CD4-positive, CD25-positive, alpha-beta regulatory T cell (primary cell): ENCODE measurements around the gene CD300H. TPM values are rescaled to one million over a fixed set of nuclear protein-coding genes. Genes with fewer than 3 reads are reported as not detected.
"Not testable (repeated sequence)": the region's sequence is repeated elsewhere in the genome, so short reads cannot be mapped to it uniquely, and the experiment has no call there.

Experiments
- ATAC-seq, 2 donors: fragments of 150-1000 bp; cut with Tn5 transposase; one replicate each; pipeline ENCODE4 v1.10.0; 2021; ENCODE audit warnings: low read depth in 2 of 2, moderate number of reproducible peaks in 2 of 2, moderate library complexity in 1 of 2
- DNase-seq, 3 donors: peaks; one replicate each; pipeline versions ENCODE4 v3.0.0 to v3.0.0-alpha.2; 2012 to 2022; ENCODE audit warnings: mixed read lengths in 1 of 3
- H3K27ac ChIP-seq: one replicate; pipeline ENCODE4 v1.7.0; 2013; ENCODE audit warnings: mild to moderate bottlenecking, low read length; ENCODE audit not compliant: insufficient read depth, poor library complexity, severe bottlenecking
- H3K27me3 ChIP-seq: one replicate; pipeline ENCODE4 v1.7.0; 2013; ENCODE audit warnings: low read length; ENCODE audit not compliant: control insufficient read depth, insufficient read depth
- H3K36me3 ChIP-seq: one replicate; pipeline ENCODE4 v1.7.0; 2013; ENCODE audit warnings: mild to moderate bottlenecking, low read length, moderate library complexity; ENCODE audit not compliant: control insufficient read depth, insufficient read depth
- H3K4me1 ChIP-seq: 2 replicates; pipeline ENCODE4 v1.7.0; 2013; ENCODE audit warnings: mild to moderate bottlenecking, low read length; ENCODE audit not compliant: insufficient read depth, control insufficient read depth, poor library complexity, severe bottlenecking
- H3K4me3 ChIP-seq: one replicate; pipeline ENCODE4 v1.7.0; 2013; ENCODE audit warnings: low read depth, mild to moderate bottlenecking, low read length, moderate library complexity
- H3K9me3 ChIP-seq, 2 experiments: 1 replicate in 1 of 2; 2 replicates in 1 of 2; pipeline ENCODE4 v1.7.0; 2013; ENCODE audit warnings: low read length in 2 of 2, mild to moderate bottlenecking in 1 of 2, moderate library complexity in 1 of 2; ENCODE audit not compliant: control insufficient read depth in 2 of 2
- H3K27ac Mint-ChIP-seq, 3 donors: one replicate each; pipeline ENCODE4 v1.8.0; 2020 to 2022; ENCODE audit warnings: mild to moderate bottlenecking in 3 of 3, mixed read lengths in 3 of 3, moderate library complexity in 2 of 3
- H3K27me3 Mint-ChIP-seq: one replicate; pipeline ENCODE4 v1.8.0; 2022; ENCODE audit warnings: mild to moderate bottlenecking, mixed read lengths
- H3K36me3 Mint-ChIP-seq: one replicate; pipeline ENCODE4 v1.8.0; 2020; ENCODE audit warnings: mixed read lengths
- H3K4me1 Mint-ChIP-seq, 4 donors: one replicate each; pipeline ENCODE4 v1.8.0; 2020 to 2022; ENCODE audit warnings: mixed read lengths in 4 of 4, mild to moderate bottlenecking in 1 of 4
- H3K4me3 Mint-ChIP-seq, 4 donors: one replicate each; pipeline ENCODE4 v1.8.0; 2020 to 2022; ENCODE audit warnings: mild to moderate bottlenecking in 4 of 4, mixed read lengths in 4 of 4, moderate library complexity in 3 of 4
- H3K9me3 Mint-ChIP-seq, 7 donors: one replicate each; pipeline ENCODE4 v1.8.0; 2020 to 2022; ENCODE audit warnings: mixed read lengths in 7 of 7, mild to moderate bottlenecking in 3 of 7, moderate library complexity in 2 of 7
- polyA plus RNA-seq, 4 donors: library from polyadenylated mRNA; unstranded; fragments of 300-500 nt; fragmentation: Illumina TruSeq; gene quantifications; one replicate each; pipeline ENCODE4 v1.2.3, GENCODE V29; 2021
- total RNA-seq: library from RNA; stranded (reverse); gene quantifications from one replicate; pipeline ENCODE4 v1.2.3, GENCODE V29; 2022

The CD300H gene
- total and polyA plus RNA-seq, 5 donors from 2014 or later: 0.37 TPM; not detected in 4

DNA sequence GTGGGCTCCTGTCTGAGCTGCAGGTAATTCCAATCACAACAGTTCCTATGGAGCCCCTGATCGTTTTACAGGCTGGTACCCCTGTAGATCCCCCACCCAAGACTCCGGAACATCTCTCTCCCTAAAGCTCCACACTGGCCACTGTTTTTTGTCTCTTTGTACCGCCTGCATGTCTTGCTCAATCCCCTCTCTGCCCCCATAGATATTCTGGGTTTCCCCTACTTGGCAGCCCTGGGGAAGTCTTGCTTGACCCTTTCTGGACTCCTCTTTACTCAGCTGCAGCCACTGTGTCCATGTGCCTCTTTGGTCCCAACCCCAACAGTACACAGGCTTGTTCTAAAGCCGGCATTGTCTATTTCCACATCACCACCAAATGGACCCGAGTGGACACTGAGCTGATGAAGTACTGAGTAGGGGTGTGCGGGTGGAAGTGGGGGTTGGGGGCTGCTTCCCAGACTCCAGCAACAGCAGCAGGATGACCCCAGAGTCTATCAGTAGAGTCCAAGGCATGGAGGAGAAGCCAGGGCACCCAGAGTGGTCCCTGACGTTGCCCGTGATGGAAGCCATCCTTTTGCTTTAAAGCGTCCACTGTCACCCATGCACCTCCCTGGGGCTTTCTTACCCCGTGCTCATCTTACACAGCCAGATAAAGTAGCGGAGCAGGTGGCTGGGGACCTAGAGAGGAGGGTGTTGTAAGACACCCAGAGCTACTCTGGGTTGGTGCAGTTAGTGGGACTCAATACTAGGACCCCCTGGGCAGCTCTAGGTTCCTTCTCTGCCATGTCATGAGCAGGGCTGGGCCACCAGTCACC, 42.5 kb downstream of the CD300H start:
- ATAC-seq: no peak
- Histone ChIP-seq H3K27me3 (no peaks in the 10 kb centered on the region), H3K27ac (no peak overlapping the region), H3K4me3 (no peak overlapping the region), H3K36me3 (no peaks in the 10 kb centered on the region), H3K9me3 (no peaks in the 10 kb centered on the region), H3K4me1 (no peaks in the 10 kb centered on the region)
- no peaks in the 10 kb centered on the region for H3K4me1 Mint-ChIP-seq
- peaks cover 0 to 3% (median 0%) of the 10 kb centered on the region in 7 donors for H3K9me3 Mint-ChIP-seq
- H3K27ac Mint-ChIP-seq: no peak overlapping the region
- no peak overlapping the region for H3K4me3 Mint-ChIP-seq
- no peak for DNase-seq
- peaks cover 9% of the 10 kb centered on the region for H3K27me3 Mint-ChIP-seq
- no peaks in the 10 kb centered on the region for H3K36me3 Mint-ChIP-seq

DNA sequence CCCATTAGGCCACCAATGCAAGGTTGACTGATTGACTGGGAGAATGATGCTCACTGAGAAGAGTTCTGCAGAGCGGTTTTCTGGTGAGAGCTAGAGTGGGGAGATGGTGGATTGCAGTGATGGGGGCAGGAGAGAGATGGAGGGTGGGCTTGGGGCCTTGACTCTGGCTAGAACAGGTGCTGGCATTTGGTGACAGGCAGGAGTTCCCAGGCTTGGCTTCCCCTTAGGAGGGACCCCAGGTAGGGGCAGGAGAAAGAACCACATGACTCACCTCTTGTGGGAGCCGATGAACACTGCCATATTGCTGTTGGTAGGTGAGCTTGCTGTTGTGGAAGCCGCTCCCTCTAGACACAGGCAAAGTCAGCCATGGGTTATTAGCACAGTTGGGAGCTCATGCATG, 44.0 kb downstream of the CD300H start:
- Histone ChIP-seq H3K9me3 (peaks cover 0 to 2% of the 10 kb centered on the region in 2 experiments), H3K36me3 (no peaks in the 10 kb centered on the region), H3K4me3 (no peak overlapping the region), H3K4me1 (no peaks in the 10 kb centered on the region), H3K27me3 (no peaks in the 10 kb centered on the region), H3K27ac (no peak overlapping the region)
- no peak overlapping the region for H3K4me3 Mint-ChIP-seq
- H3K36me3 Mint-ChIP-seq: no peaks in the 10 kb centered on the region
- peaks cover 0 to 8% (median 3%) of the 10 kb centered on the region in 7 donors for H3K9me3 Mint-ChIP-seq
- ATAC-seq (no peak), DNase-seq (no peak)
- H3K27ac Mint-ChIP-seq: no peak overlapping the region
- peaks cover 16% of the 10 kb centered on the region for H3K27me3 Mint-ChIP-seq
- no peaks in the 10 kb centered on the region for H3K4me1 Mint-ChIP-seq

DNA sequence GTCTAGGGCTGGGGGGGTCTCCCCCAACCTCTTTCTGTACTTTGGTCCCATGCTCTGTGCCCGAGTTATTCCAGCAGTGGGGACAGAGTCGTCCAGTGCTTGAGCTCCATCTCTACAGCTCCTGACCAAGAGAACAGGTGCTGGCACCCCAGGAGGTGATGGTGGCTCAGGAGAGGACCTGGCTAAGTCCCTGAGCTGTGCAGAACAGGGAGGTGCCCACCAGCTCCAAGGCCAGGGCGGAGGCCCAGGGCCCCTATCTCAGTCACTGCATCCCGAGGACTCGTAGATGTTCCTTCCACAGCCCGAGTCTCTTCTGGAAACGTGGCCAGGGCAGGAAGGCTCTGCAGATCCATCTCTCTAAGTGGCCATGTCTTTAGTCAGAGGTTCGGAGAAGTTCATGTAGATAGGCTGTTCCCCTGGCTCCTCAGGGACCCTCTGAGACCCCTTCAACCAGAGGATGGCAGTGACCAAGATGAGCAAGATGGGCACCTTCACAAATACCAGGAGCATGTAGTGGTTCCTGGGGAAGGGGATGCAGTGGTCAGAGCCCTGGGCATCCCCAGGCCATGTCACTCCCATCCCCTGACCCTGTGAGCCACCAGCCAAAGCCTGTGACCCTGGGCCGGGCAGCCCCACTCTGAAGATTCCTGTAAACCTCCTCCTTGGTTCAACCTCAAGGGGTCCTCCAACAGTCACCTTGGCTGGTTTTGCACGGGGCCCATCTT, 44.8 kb downstream of the CD300H start:
- H3K4me3 Mint-ChIP-seq: no peak overlapping the region
- H3K9me3 Mint-ChIP-seq: peaks cover 0 to 12% (median 4%) of the 10 kb centered on the region in 7 donors
- Histone ChIP-seq H3K4me1 (no peaks in the 10 kb centered on the region), H3K36me3 (no peaks in the 10 kb centered on the region), H3K9me3 (peaks cover 0 to 3% of the 10 kb centered on the region in 2 experiments), H3K27ac (no peak overlapping the region), H3K27me3 (no peaks in the 10 kb centered on the region), H3K4me3 (no peak overlapping the region)
- peaks cover 16% of the 10 kb centered on the region for H3K27me3 Mint-ChIP-seq
- DNase-seq (no peak), ATAC-seq (no peak)
- H3K36me3 Mint-ChIP-seq: no peaks in the 10 kb centered on the region
- H3K27ac Mint-ChIP-seq: no peak overlapping the region
- H3K4me1 Mint-ChIP-seq: no peaks in the 10 kb centered on the region

DNA sequence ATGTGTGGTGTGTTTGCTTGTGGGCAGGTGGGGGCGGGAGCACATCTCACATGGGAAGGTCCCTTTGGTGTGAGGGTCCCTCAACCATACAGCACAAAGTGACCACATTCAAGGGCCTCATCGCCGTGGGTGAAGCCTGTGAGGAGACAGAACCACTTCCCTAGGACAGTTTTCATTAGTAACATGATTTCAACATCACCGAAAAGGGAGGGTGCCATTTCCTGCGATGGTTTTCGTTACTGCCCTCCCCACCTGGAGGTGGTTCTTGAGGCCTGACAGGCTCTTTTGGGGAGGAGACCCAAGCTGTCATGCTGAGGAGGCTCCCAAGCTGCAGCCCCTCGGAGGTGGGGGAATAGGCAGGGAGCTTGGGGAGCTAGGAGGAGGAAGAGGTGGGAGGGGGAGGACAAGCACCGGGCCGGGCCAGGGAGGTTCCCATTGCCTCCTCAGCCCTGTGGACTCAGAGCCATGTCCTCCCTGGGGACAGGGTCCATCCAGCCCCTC, 45.6 kb downstream of the CD300H start:
- Mint-ChIP-seq H3K4me3 (no peak overlapping the region), H3K27ac (no peak overlapping the region), H3K9me3 (peaks cover 0 to 12% (median 4%) of the 10 kb centered on the region in 7 donors), H3K36me3 (no peaks in the 10 kb centered on the region), H3K4me1 (no peaks in the 10 kb centered on the region), H3K27me3 (peaks cover 11% of the 10 kb centered on the region)
- H3K4me3 ChIP-seq: no peak overlapping the region
- no peaks in the 10 kb centered on the region for H3K27me3 ChIP-seq
- peaks cover 0 to 3% of the 10 kb centered on the region in 2 experiments for H3K9me3 ChIP-seq
- no peaks in the 10 kb centered on the region for H3K36me3 ChIP-seq
- H3K4me1 ChIP-seq: no peaks in the 10 kb centered on the region
- H3K27ac ChIP-seq: no peak overlapping the region
- DNase-seq (no peak), ATAC-seq (peak in 1 of 2 donors; percentile 8)

DNA sequence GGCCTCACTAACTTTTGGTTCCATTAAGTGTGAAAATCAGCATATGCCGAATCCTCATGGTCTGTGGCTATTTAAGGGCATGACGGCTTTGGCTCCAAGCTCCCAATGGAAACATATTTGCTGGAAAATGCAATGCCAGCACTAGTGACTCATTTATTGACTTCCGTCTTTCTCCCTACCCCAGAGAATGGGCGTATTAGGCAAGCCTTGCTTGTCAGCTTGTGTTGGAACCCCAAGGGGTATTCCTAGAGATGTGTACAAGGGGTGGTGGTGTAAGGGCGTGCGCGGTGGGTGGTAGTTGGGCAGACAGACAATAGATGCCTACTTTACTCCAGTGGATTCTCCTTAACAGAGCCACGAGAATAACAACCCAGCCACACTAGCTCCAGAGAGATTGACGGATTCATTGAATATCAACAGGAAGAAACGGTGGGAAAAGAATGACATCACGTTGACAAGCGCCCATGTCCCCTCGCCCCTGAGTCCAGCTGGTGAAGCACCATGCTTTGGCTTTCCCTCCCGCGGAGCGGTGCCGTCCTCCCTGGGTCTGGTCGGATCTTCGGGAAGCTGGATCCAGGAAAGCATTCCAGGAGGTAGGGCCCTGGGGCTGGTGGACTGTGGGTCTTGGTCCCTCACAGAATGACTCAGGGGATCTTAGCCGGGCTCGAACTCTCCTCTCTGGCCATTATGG, 46.4 kb downstream of the CD300H start:
- Histone ChIP-seq H3K36me3 (no peaks in the 10 kb centered on the region), H3K9me3 (peaks cover 0 to 3% of the 10 kb centered on the region in 2 experiments), H3K27me3 (no peaks in the 10 kb centered on the region), H3K4me1 (no peaks in the 10 kb centered on the region), H3K27ac (no peak overlapping the region), H3K4me3 (no peak overlapping the region)
- no peak for ATAC-seq
- H3K4me3 Mint-ChIP-seq: no peak overlapping the region
- no peaks in the 10 kb centered on the region for H3K36me3 Mint-ChIP-seq
- H3K9me3 Mint-ChIP-seq: peaks cover 0 to 12% (median 4%) of the 10 kb centered on the region in 7 donors
- H3K27ac Mint-ChIP-seq: no peak overlapping the region
- DNase-seq: no peak
- H3K4me1 Mint-ChIP-seq: no peaks in the 10 kb centered on the region
- H3K27me3 Mint-ChIP-seq: peaks cover 14% of the 10 kb centered on the region

DNA sequence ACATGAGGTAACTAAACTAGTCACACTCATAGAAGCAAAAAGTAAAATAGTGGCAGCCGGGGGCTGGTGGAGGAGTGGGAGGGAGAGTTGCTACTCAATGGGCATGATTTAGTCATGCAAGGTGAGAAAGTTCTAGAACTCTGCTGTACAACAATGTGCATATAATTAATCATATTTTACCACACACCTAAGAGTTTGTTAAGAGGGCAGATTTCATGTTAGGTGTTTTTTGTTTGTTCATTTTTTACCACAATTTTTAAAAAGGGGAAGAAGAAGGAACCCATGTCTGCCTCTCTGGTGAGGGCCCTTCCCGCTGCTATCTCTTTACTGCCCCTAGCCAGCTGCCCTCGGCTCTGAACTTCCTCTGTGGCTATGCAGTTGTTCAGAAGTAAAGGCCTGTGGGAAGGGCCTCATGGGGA, 47.3 kb downstream of the CD300H start:
- no peaks in the 10 kb centered on the region for H3K4me1 Mint-ChIP-seq
- no peak overlapping the region for H3K27ac Mint-ChIP-seq
- no peaks in the 10 kb centered on the region for H3K4me1 ChIP-seq
- no peak overlapping the region for H3K4me3 ChIP-seq
- no peak for ATAC-seq
- H3K27me3 Mint-ChIP-seq: peaks cover 14% of the 10 kb centered on the region
- peaks cover 0 to 12% (median 4%) of the 10 kb centered on the region in 7 donors for H3K9me3 Mint-ChIP-seq
- no peaks in the 10 kb centered on the region for H3K36me3 Mint-ChIP-seq
- DNase-seq: no peak
- H3K27me3 ChIP-seq: no peaks in the 10 kb centered on the region
- H3K9me3 ChIP-seq: peaks cover 0 to 3% of the 10 kb centered on the region in 2 experiments
- H3K4me3 Mint-ChIP-seq: no peak overlapping the region
- H3K27ac ChIP-seq: no peak overlapping the region
- H3K36me3 ChIP-seq: no peaks in the 10 kb centered on the region

DNA sequence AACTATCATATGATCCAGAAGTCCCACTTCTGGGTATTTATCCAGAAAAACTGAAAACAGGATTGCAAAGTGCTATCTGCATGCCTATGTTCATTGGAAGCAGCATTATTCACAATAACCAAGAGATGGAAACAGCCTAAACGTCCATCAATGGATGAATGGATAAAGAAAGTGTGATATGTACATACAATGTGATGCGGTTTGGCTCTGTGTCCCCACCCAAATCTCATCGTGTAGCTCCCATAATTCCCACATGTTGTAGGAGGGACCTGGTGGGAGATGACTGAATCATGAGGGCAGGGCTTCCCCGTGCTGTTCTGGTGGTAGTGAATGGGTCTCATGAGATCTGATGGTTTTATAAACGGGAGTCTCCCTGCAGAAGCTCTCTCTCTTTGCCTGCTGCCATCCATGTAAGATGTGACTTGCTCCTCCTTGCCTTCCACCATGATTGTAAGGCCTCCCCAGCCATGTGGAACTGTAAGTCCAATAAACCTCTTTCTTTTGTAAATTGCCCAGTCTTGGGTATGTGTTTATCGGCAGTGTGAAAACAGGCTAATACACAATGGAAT, 48.8 kb downstream of the CD300H start:
- not testable (repeated sequence) for H3K27ac ChIP-seq, H3K4me1 ChIP-seq, H3K4me3 Mint-ChIP-seq, H3K36me3 Mint-ChIP-seq, H3K27ac Mint-ChIP-seq, H3K4me3 ChIP-seq, DNase-seq, H3K9me3 ChIP-seq, ATAC-seq, H3K36me3 ChIP-seq, H3K4me1 Mint-ChIP-seq, H3K27me3 ChIP-seq
- Mint-ChIP-seq H3K9me3 (peaks cover 0 to 21% (median 8%) of the 10 kb centered on the region in 7 donors), H3K27me3 (peaks cover 22% of the 10 kb centered on the region)
